B cell (primary cell): ENCODE results near the gene USP48. TPM values are rescaled to one million over a fixed set of nuclear protein-coding genes. Genes with fewer than 3 reads are reported as not detected.

Experiments
- ATAC-seq: fragments of 200-7000 bp; cut with Tn5 transposase; one replicate; pipeline ENCODE4 v1.10.0; 2021; ENCODE audit warnings: low read depth, mild to moderate bottlenecking, moderate number of reproducible peaks, moderate library complexity
- CTCF ChIA-PET: fragments of 350-600 bp; sonication (Branson Sonifier 250); formaldehyde crosslinking; loops from one replicate; lab custom pipeline; 2021; ENCODE audit warnings: antibody characterized with exemption, inconsistent platforms; lab: Charles Lee
- POLR2A ChIA-PET: fragments of 350-600 bp; sonication (Branson Sonifier 250); formaldehyde crosslinking; loops from one replicate; lab custom pipeline; 2021; ENCODE audit warnings: antibody characterized with exemption; lab: Charles Lee
- DNase-seq: peaks from one replicate; pipeline ENCODE4 v3.0.0; 2013
- H2AFZ ChIP-seq: 2 replicates; pipeline ENCODE4 v1.6.1; 2012; ENCODE audit warnings: mild to moderate bottlenecking, low read depth, low read length; ENCODE audit not compliant: insufficient read depth, poor library complexity, severe bottlenecking
- H3K27ac ChIP-seq, 2 donors: 1 replicate in 1 of 2; 2 replicates in 1 of 2; pipeline ENCODE4 v1.5.1; 2012 to 2013; ENCODE audit warnings: low read length in 2 of 2, mild to moderate bottlenecking in 2 of 2, moderate library complexity in 1 of 2
- H3K27me3 ChIP-seq, 4 experiments: fragments of 200-600 bp in 1 of 4; sonication (generic) in 1 of 4; replicated peaks in 1 of 4; 1 replicate in 2 of 4; 2 replicates in 2 of 4; pipeline versions ENCODE4 v1.6.1 to v1.7.0; 2013 to 2016; ENCODE audit warnings: low read length in 3 of 4, mild to moderate bottlenecking in 2 of 4, mixed read lengths in 1 of 4, moderate library complexity in 1 of 4; ENCODE audit not compliant: insufficient read depth in 4 of 4, control insufficient read depth in 3 of 4; ENCODE audit errors: control extremely low read depth in 1 of 4
- H3K36me3 ChIP-seq, 2 experiments: replicated peaks in 1 of 2; 1 replicate in 1 of 2; 2 replicates in 1 of 2; pipeline versions ENCODE4 v1.6.1 to v1.7.1; 2013; ENCODE audit warnings: low read length in 1 of 2; ENCODE audit not compliant: insufficient read depth in 2 of 2, control insufficient read depth in 1 of 2; ENCODE audit errors: control extremely low read depth in 1 of 2, extremely low read depth in 1 of 2
- H3K4me1 ChIP-seq, 2 donors: fragments of 200-600 bp in 1 of 2; sonication (generic) in 1 of 2; 1 replicate in 1 of 2; 2 replicates in 1 of 2; pipeline versions ENCODE4 v1.5.1 to v1.6.1; 2013 to 2017; ENCODE audit warnings: low read length in 2 of 2; ENCODE audit not compliant: control insufficient read depth in 2 of 2, insufficient read depth in 2 of 2
- H3K4me2 ChIP-seq: replicated peaks from 2 replicates; pipeline ENCODE3; 2012; ENCODE audit warnings: mild to moderate bottlenecking, low read depth, low read length; ENCODE audit not compliant: poor library complexity, severe bottlenecking
- H3K4me3 ChIP-seq, 5 experiments: fragments of 200-600 bp in 1 of 5; sonication (generic) in 1 of 5; 1 replicate in 3 of 5; 2 replicates in 2 of 5; pipeline versions ENCODE4 v1.5.1 to v1.7.0; 2011 to 2016; ENCODE audit warnings: low read length in 4 of 5, mild to moderate bottlenecking in 4 of 5, low read depth in 2 of 5, control low read depth in 1 of 5, moderate library complexity in 1 of 5; ENCODE audit not compliant: insufficient read depth in 1 of 5; ENCODE audit errors: control extremely low read depth in 1 of 5, extremely low read depth in 1 of 5
- H3K79me2 ChIP-seq: fragments of 200-600 bp; sonication (generic); one replicate; pipeline ENCODE4 v1.6.0; 2016; ENCODE audit warnings: low read length; ENCODE audit not compliant: control insufficient read depth, insufficient read depth
- H3K9ac ChIP-seq: fragments of 200-600 bp; sonication (generic); 2 replicates; pipeline ENCODE4 v1.6.1; 2017; ENCODE audit warnings: mild to moderate bottlenecking, low read length, moderate library complexity
- H3K9me3 ChIP-seq, 3 donors: one replicate each; pipeline versions ENCODE4 v1.6.1 to v1.7.1; 2013; ENCODE audit warnings: low read length in 2 of 3; ENCODE audit not compliant: control insufficient read depth in 2 of 3, insufficient read depth in 1 of 3; ENCODE audit errors: control extremely low read depth in 1 of 3
- H4K20me1 ChIP-seq: 2 replicates; pipeline ENCODE4 v1.6.0; 2012; ENCODE audit warnings: mild to moderate bottlenecking, low read length; ENCODE audit not compliant: insufficient read depth, control insufficient read depth, poor library complexity, severe bottlenecking
- H3K27ac Mint-ChIP-seq: one replicate; pipeline ENCODE4 v1.8.0; 2021; ENCODE audit warnings: mixed read lengths
- H3K27me3 Mint-ChIP-seq: one replicate; pipeline ENCODE4 v1.8.0; 2021; ENCODE audit warnings: mixed read lengths
- H3K4me1 Mint-ChIP-seq: one replicate; pipeline ENCODE4 v1.8.0; 2021; ENCODE audit warnings: mixed read lengths
- H3K4me3 Mint-ChIP-seq: one replicate; pipeline ENCODE4 v1.8.0; 2021; ENCODE audit warnings: mixed read lengths
- H3K9me3 Mint-ChIP-seq: one replicate; pipeline ENCODE4 v1.8.0; 2022; ENCODE audit warnings: mixed read lengths; ENCODE audit not compliant: insufficient read depth
- CTCF ChIP-seq: fragments of 200-600 bp; IDR thresholded peaks from one replicate; pipeline ENCODE4 v1.8.0; 2022; ENCODE audit warnings: antibody characterized with exemption, mild to moderate bottlenecking
- EZH2 ChIP-seq: IDR thresholded peaks from 2 replicates; pipeline ENCODE4 v1.6.1; 2012; ENCODE audit warnings: borderline replicate concordance, low read depth, mild to moderate bottlenecking, moderate library complexity, low read length; ENCODE audit not compliant: insufficient read depth, poor library complexity, severe bottlenecking
- WGBS: methylation state at CpG from one replicate; pipeline ENCODE4 v1.1.5; 2013; ENCODE audit warnings: missing lambda C conversion rate; ENCODE audit not compliant: insufficient coverage; 5-methylcytosine and 5-hydroxymethylcytosine counted together
- intact Hi-C: fragments of 100-400 bp; cut with micrococcal nuclease; formaldehyde crosslinking; loops from one replicate; pipeline ENCODE4 v1.10.0; 2022
- polyA plus RNA-seq: library from polyadenylated mRNA; depleted of rRNA; stranded (reverse); fragments of >200 nt; gene quantifications from 2 replicates; pipeline ENCODE4 v1.2.3, GENCODE V29; 2012
- total RNA-seq, 2 donors: library from RNA; stranded (reverse); fragments of 120-200 nt in 1 of 2; gene quantifications; 1 replicate in 1 of 2; 2 replicates in 1 of 2; pipeline versions ENCODE4 v1.2.3 to v1.2.4, GENCODE V29; 2013 to 2022

Gene USP48
- total and polyA plus RNA-seq, 2 donors (not counting 1 experiment from before 2014, with no cell fraction given) = 21.2 to 135 TPM

- intact Hi-C loops = no loop called here
- no peak overlapping the region for H3K4me3 Mint-ChIP-seq
- no peaks in the 10 kb centered on the region for H3K27me3 Mint-ChIP-seq
- no peak overlapping the region for H3K27ac Mint-ChIP-seq
- Histone ChIP-seq H4K20me1 (no peaks in the 10 kb centered on the region), H3K79me2 (no peaks in the 10 kb centered on the region), H2AFZ (no peak overlapping the region), H3K27me3 (no peaks in the 10 kb centered on the region), H3K4me2 (no peak overlapping the region), H3K9me3 (no peaks in the 10 kb centered on the region), H3K36me3 (peaks cover 19 to 57% of the 10 kb centered on the region in 2 experiments), H3K9ac (no peak overlapping the region), H3K4me3 (no peak overlapping the region), H3K4me1 (no peaks in the 10 kb centered on the region), H3K27ac (no peak overlapping the region)
- ATAC-seq = no peak
- WGBS = 78% methylated on average over 2 of the region's 4 CpGs
- ChIA-PET POLR2A (no interaction called here), CTCF (no interaction called here)
- TF ChIP-seq CTCF = no peak
- no peak for TF ChIP-seq EZH2
- no peak for DNase-seq
- no peaks in the 10 kb centered on the region for H3K4me1 Mint-ChIP-seq
- no peaks in the 10 kb centered on the region for H3K9me3 Mint-ChIP-seq
Measured at GRCh38 chr1:21724098-21724497, 58.9 kb downstream of the USP48 start.

- H3K4me1 Mint-ChIP-seq = no peaks in the 10 kb centered on the region
- Histone ChIP-seq H3K4me1 (no peaks in the 10 kb centered on the region), H3K27me3 (no peaks in the 10 kb centered on the region), H3K79me2 (no peaks in the 10 kb centered on the region), H4K20me1 (no peaks in the 10 kb centered on the region), H3K9me3 (no peaks in the 10 kb centered on the region), H3K4me3 (no peak overlapping the region), H3K36me3 (peaks cover 11 to 57% of the 10 kb centered on the region in 2 experiments), H3K4me2 (no peak overlapping the region), H3K9ac (no peak overlapping the region), H3K27ac (no peak overlapping the region), H2AFZ (no peak overlapping the region)
- ATAC-seq = no peak
- H3K27ac Mint-ChIP-seq = no peak overlapping the region
- 58% methylated on average over 2 of the region's 7 CpGs for WGBS
- TF ChIP-seq CTCF (no peak), EZH2 (no peak)
- H3K9me3 Mint-ChIP-seq = no peaks in the 10 kb centered on the region
- H3K4me3 Mint-ChIP-seq = no peak overlapping the region
- H3K27me3 Mint-ChIP-seq = no peaks in the 10 kb centered on the region
- ChIA-PET POLR2A (no interaction called here), CTCF (no interaction called here)
- intact Hi-C loops = no loop called here
- no peak for DNase-seq
Measured at GRCh38 chr1:21721295-21721985, 61.5 kb downstream of the USP48 start.
